Spinal cord (tissue), 10 donors: ENCODE measurements around the gene PDSS1. TPM values are rescaled to one million over a fixed set of nuclear protein-coding genes. Genes with fewer than 3 reads are reported as not detected.
A peak's percentile ranks its signal among the peaks of the same experiment; 100 is the strongest.
"Not testable (repeated sequence)": the region's sequence is repeated elsewhere in the genome, so short reads cannot be mapped to it uniquely, and the experiment has no call there.

Experiments
- DNase-seq, 6 donors: peaks; one replicate each; pipeline versions ENCODE4 v3.0.0 to v3.0.0-alpha.2; 2013 to 2015; ENCODE audit warnings: low spot score in 6 of 6, low read depth in 4 of 6
- H3K27ac ChIP-seq: one replicate; pipeline ENCODE4 v1.5.1; 2013; ENCODE audit warnings: low read depth, low read length, control low read depth
- H3K27me3 ChIP-seq: one replicate; pipeline ENCODE4 v1.6.1; 2013; ENCODE audit warnings: low read length; ENCODE audit not compliant: control insufficient read depth, insufficient read depth
- H3K36me3 ChIP-seq: one replicate; pipeline ENCODE4 v1.6.1; 2013; ENCODE audit warnings: low read length; ENCODE audit not compliant: control insufficient read depth, insufficient read depth
- H3K4me1 ChIP-seq: one replicate; pipeline ENCODE4 v1.6.1; 2013; ENCODE audit warnings: low read length; ENCODE audit not compliant: control insufficient read depth, insufficient read depth
- H3K4me3 ChIP-seq: one replicate; pipeline ENCODE4 v1.5.1; 2013; ENCODE audit warnings: low read depth, low read length, control low read depth
- H3K9me3 ChIP-seq: one replicate; pipeline ENCODE4 v1.6.1; 2013; ENCODE audit warnings: low read length; ENCODE audit not compliant: control insufficient read depth, insufficient read depth
- WGBS: methylation state at CpG from one replicate; pipeline ENCODE4 v1.1.5; 2013; ENCODE audit warnings: missing lambda C conversion rate; ENCODE audit not compliant: insufficient coverage; 5-methylcytosine and 5-hydroxymethylcytosine counted together
- polyA plus RNA-seq, 2 donors: library from polyadenylated mRNA; unstranded; fragments of 120-200 nt; gene quantifications; one replicate each; pipeline ENCODE4 v1.2.1, GENCODE V29; 2013; ENCODE audit not compliant: insufficient read length in 2 of 2
- small RNA-seq: library from RNA; depleted of rRNA; stranded (forward); fragments of <200 nt; gene quantifications from one replicate; pipeline ENCODE3, GENCODE V24; 2014; ENCODE audit warnings: low replicate concordance
- total RNA-seq, 2 donors: library from RNA; depleted of rRNA in 1 of 2; stranded (reverse); fragments of 120-200 nt in 1 of 2; fragments of >200 nt in 1 of 2; gene quantifications; one replicate each; pipeline versions ENCODE4 v1.2.3 to v1.2.4, GENCODE V29; 2013 to 2014
- donor health status: healthy.

PDSS1 gene
- total and polyA plus RNA-seq, 4 donors: 10.1 to 17.5 (median 13.2) TPM

- H3K4me3 ChIP-seq: no peak overlapping the region
Observed at GRCh38 chr10:26780793-26781601, 83.5 kb downstream of the PDSS1 start.

GRCh38 chr10:26781797-26782196, 84.3 kb downstream of the PDSS1 start:
- H3K4me3 ChIP-seq: no peak overlapping the region
- H3K36me3 ChIP-seq: no peaks in the 10 kb centered on the region
- no peaks in the 10 kb centered on the region for H3K27me3 ChIP-seq
- 100% methylated on average over 1 of the region's 2 CpGs for WGBS
- H3K9me3 ChIP-seq: no peaks in the 10 kb centered on the region
- no peaks in the 10 kb centered on the region for H3K4me1 ChIP-seq
- H3K27ac ChIP-seq: no peak overlapping the region
- no peak for DNase-seq

More at GRCh38 chr10:26780793-26781601, 83.5 kb downstream of the PDSS1 start:
- Histone ChIP-seq H3K9me3 (no peaks in the 10 kb centered on the region), H3K27ac (no peak overlapping the region), H3K27me3 (no peaks in the 10 kb centered on the region), H3K36me3 (no peaks in the 10 kb centered on the region), H3K4me1 (no peaks in the 10 kb centered on the region)
- DNase-seq: no peak
- WGBS: 95% methylated on average over 3 of the region's 4 CpGs

- Histone ChIP-seq H3K9me3 (no peaks in the 10 kb centered on the region), H3K36me3 (no peaks in the 10 kb centered on the region), H3K4me1 (no peaks in the 10 kb centered on the region), H3K27ac (no peak overlapping the region), H3K27me3 (no peaks in the 10 kb centered on the region), H3K4me3 (no peak overlapping the region)
- WGBS: no CpG with 5 or more reads among the region's 3 CpGs
- no peak for DNase-seq
Observed at GRCh38 chr10:26787362-26787761, 89.9 kb downstream of the PDSS1 start.

GRCh38 chr10:26789779-26790178, 92.3 kb downstream of the PDSS1 start:
- not testable (repeated sequence) for H3K4me1 ChIP-seq, H3K27me3 ChIP-seq, H3K36me3 ChIP-seq, H3K9me3 ChIP-seq, H3K4me3 ChIP-seq, H3K27ac ChIP-seq, DNase-seq
- WGBS: no CpG with 5 or more reads among the region's 2 CpGs

GRCh38 chr10:26790221-26790995, 92.9 kb downstream of the PDSS1 start:
- no CpG with 5 or more reads among the region's 4 CpGs for WGBS
- H3K36me3 ChIP-seq: no peaks in the 10 kb centered on the region
- no peaks in the 10 kb centered on the region for H3K4me1 ChIP-seq
- H3K4me3 ChIP-seq: no peak overlapping the region
- H3K27ac ChIP-seq: no peak overlapping the region
- DNase-seq: no peak
- H3K9me3 ChIP-seq: no peaks in the 10 kb centered on the region
- no peaks in the 10 kb centered on the region for H3K27me3 ChIP-seq

GRCh38 chr10:26792758-26793495, 95.4 kb downstream of the PDSS1 start:
- Histone ChIP-seq H3K27ac (peak overlapping the region; percentile 67), H3K36me3 (no peaks in the 10 kb centered on the region), H3K4me3 (no peak overlapping the region), H3K4me1 (no peaks in the 10 kb centered on the region), H3K9me3 (no peaks in the 10 kb centered on the region), H3K27me3 (no peaks in the 10 kb centered on the region)
- no CpG with 5 or more reads among the region's 2 CpGs for WGBS
- peak in 3 of 6 donors; percentile 30 to 71 (median 31) for DNase-seq

Small RNAs within 50 kb of the gene (small RNA-seq; reads per million reads assigned to genes)
- not detected for gene RF00191
- gene RNU6-946P: not detected

Other genes starting within 250 kb of the PDSS1 start
- 10 to 100 TPM; 60.3 to 79.5 TPM for gene ABI1, start 163.3 kb downstream of the PDSS1 start, total RNA-seq
- gene ABI1, start 163.3 kb downstream of the PDSS1 start, polyA plus RNA-seq: 10 to 100 TPM; 73.0 to 87.0 TPM